Caco-2 (cell line): ENCODE measurements around the gene DNMT3L. TPM values are rescaled to one million over a fixed set of nuclear protein-coding genes. Genes with fewer than 3 reads are reported as not detected.

Experiments
- BruUV-seq: library from RNA; stranded (reverse); fragments of 400-500 nt; replicated peaks from 2 replicates; lab custom pipeline; 2021; lab: Mats Ljungman, UMichigan
- CTCF ChIA-PET: fragments of 300-600 bp; sonication (Branson Sonifier 250); formaldehyde crosslinking; loops from one replicate; lab custom pipeline; 2022; ENCODE audit warnings: antibody characterized with exemption; lab: Charles Lee
- POLR2A ChIA-PET: fragments of 300-600 bp; sonication (Branson Sonifier 250); formaldehyde crosslinking; loops from one replicate; lab custom pipeline; 2022; ENCODE audit warnings: antibody characterized with exemption; lab: Charles Lee
- DNase-seq, 2 experiments: peaks; one replicate each; pipeline versions ENCODE4 v3.0.0 to v3.0.0-alpha.2; 2020 to 2022
- H3K27me3 ChIP-seq: replicated peaks from 2 replicates; pipeline ENCODE4 v1.6.0; 2011; ENCODE audit warnings: low read length; ENCODE audit not compliant: control insufficient read depth, insufficient read depth
- H3K36me3 ChIP-seq: 2 replicates; pipeline ENCODE4 v1.5.1; 2011; ENCODE audit warnings: low read length; ENCODE audit not compliant: control insufficient read depth, insufficient read depth
- H3K4me1 ChIP-seq: fragments of 250-450 bp; sonication (Bioruptor Pico); 2 replicates; pipeline ENCODE4 v1.5.1; 2020; ENCODE audit warnings: mild to moderate bottlenecking
- H3K4me3 ChIP-seq: 2 replicates; pipeline ENCODE4 v1.5.1; 2011; ENCODE audit warnings: low read depth, mild to moderate bottlenecking, control low read depth, low read length
- H3K9me3 ChIP-seq: fragments of 250-450 bp; sonication (Bioruptor Pico); 2 replicates; pipeline ENCODE4 v1.5.1; 2020; ENCODE audit warnings: mild to moderate bottlenecking, moderate library complexity
- H3K27ac Mint-ChIP-seq: one replicate; pipeline ENCODE4 v1.8.0; 2022; ENCODE audit warnings: mixed read lengths; ENCODE audit not compliant: unreplicated experiment
- H3K27me3 Mint-ChIP-seq: one replicate; pipeline ENCODE4 v1.8.0; 2022; ENCODE audit warnings: mixed read lengths; ENCODE audit not compliant: insufficient read depth, unreplicated experiment
- H3K36me3 Mint-ChIP-seq: one replicate; pipeline ENCODE4 v1.8.0; 2022; ENCODE audit warnings: mild to moderate bottlenecking, mixed read lengths; ENCODE audit not compliant: insufficient read depth, unreplicated experiment
- H3K4me1 Mint-ChIP-seq: one replicate; pipeline ENCODE4 v1.8.0; 2022; ENCODE audit warnings: low read depth, mixed read lengths; ENCODE audit not compliant: unreplicated experiment
- H3K4me3 Mint-ChIP-seq: one replicate; pipeline ENCODE4 v1.8.0; 2022; ENCODE audit warnings: mild to moderate bottlenecking, moderate library complexity, mixed read lengths; ENCODE audit not compliant: unreplicated experiment
- H3K9me3 Mint-ChIP-seq: one replicate; pipeline ENCODE4 v1.8.0; 2022; ENCODE audit warnings: mixed read lengths; ENCODE audit not compliant: unreplicated experiment
- intact Hi-C: fragments of 100-400 bp; cut with micrococcal nuclease; formaldehyde crosslinking; loops from one replicate; pipeline ENCODE4 v1.10.0; 2022; ENCODE audit not compliant: unreplicated experiment
- total RNA-seq: library from RNA; stranded (reverse); gene quantifications from 2 replicates; pipeline ENCODE4 v1.2.3, GENCODE V29; 2022
- TF ChIP-seq, protein P1 (sequence below), 2 experiments: fragments of 200-600 bp in 1 of 2; IDR thresholded peaks; 1 replicate in 1 of 2; 2 replicates in 1 of 2; pipeline versions ENCODE4 v1.5.1 to v1.8.0; 2011 to 2022; ENCODE audit warnings: antibody characterized with exemption in 1 of 2, control low read depth in 1 of 2, inconsistent platforms in 1 of 2, low read depth in 1 of 2, low read length in 1 of 2, mild to moderate bottlenecking in 1 of 2, moderate library complexity in 1 of 2; ENCODE audit not compliant: insufficient read depth in 1 of 2, severe bottlenecking in 1 of 2, unreplicated experiment in 1 of 2

The DNMT3L gene
- total RNA-seq, 1 experiment from 2014 or later, result 0.95 TPM

DNA sequence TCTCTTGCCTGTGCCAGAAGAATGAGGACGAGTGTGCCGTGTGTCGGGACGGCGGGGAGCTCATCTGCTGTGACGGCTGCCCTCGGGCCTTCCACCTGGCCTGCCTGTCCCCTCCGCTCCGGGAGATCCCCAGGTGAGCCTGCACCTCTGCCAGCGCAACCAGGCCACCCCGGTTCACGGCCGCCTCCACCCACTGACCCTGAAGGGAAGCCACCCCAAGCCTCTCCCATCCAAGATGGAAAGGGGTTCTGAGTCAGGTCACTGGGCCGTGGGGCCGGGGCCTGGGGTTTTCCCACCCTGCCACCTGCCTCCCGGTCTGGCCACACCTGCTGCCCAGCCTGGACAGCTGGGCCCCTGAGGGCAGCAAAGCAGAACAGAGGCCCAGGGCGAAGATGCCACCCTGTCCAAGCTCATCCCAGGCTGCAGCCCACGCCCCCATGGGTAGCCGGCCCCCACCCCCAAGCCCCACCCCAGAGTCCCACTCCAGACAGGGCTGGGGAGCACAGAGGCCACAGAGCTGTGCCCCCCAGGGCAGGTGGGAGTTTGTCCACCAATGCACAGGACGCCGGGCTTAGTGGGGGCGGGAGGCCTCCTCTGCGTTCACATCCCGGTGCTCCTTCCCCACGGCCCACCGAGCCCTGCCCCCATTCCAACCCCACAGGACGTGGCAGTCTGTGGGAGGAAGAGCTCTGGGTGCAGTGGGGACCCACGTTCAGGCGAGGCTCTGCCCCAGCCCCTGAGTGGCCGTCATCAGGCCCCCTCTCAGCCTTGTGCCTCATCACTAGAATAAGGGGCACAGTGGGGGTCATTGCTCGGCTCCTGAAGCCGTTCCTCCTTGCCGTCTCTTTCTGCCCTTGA is 29.6 kb upstream of the DNMT3L start:
- Mint-ChIP-seq H3K27ac (no peak overlapping the region), H3K27me3 (no peaks in the 10 kb centered on the region), H3K9me3 (no peaks in the 10 kb centered on the region), H3K4me3 (no peak overlapping the region), H3K36me3 (no peaks in the 10 kb centered on the region), H3K4me1 (no peaks in the 10 kb centered on the region)
- POLR2A ChIA-PET, result no interaction called here
- Histone ChIP-seq H3K4me3 (no peak overlapping the region), H3K27me3 (no peaks in the 10 kb centered on the region), H3K9me3 (no peaks in the 10 kb centered on the region), H3K4me1 (no peaks in the 10 kb centered on the region), H3K36me3 (no peaks in the 10 kb centered on the region)
- intact Hi-C loops, result no loop called here
- DNase-seq, result no peak
- CTCF ChIA-PET, result no interaction called here
- no TSS peak for BruUV-seq
- TF ChIP-seq, protein P1, sequence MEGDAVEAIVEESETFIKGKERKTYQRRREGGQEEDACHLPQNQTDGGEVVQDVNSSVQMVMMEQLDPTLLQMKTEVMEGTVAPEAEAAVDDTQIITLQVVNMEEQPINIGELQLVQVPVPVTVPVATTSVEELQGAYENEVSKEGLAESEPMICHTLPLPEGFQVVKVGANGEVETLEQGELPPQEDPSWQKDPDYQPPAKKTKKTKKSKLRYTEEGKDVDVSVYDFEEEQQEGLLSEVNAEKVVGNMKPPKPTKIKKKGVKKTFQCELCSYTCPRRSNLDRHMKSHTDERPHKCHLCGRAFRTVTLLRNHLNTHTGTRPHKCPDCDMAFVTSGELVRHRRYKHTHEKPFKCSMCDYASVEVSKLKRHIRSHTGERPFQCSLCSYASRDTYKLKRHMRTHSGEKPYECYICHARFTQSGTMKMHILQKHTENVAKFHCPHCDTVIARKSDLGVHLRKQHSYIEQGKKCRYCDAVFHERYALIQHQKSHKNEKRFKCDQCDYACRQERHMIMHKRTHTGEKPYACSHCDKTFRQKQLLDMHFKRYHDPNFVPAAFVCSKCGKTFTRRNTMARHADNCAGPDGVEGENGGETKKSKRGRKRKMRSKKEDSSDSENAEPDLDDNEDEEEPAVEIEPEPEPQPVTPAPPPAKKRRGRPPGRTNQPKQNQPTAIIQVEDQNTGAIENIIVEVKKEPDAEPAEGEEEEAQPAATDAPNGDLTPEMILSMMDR (IDR thresholded peaks at IDR 0.05; ENCODE audit: insufficient read depth in 1 of 2, low read depth in 1 of 2, low read length in 1 of 2, severe bottlenecking in 1 of 2, unreplicated experiment in 1 of 2), result no peak

- TF ChIP-seq, protein P1 (IDR thresholded peaks at IDR 0.05; ENCODE audit: insufficient read depth in 1 of 2, low read depth in 1 of 2, low read length in 1 of 2, severe bottlenecking in 1 of 2, unreplicated experiment in 1 of 2), result no peak
- Mint-ChIP-seq H3K4me3 (no peak overlapping the region), H3K27me3 (no peaks in the 10 kb centered on the region), H3K27ac (peak overlapping the region; percentile 42), H3K4me1 (no peaks in the 10 kb centered on the region), H3K9me3 (no peaks in the 10 kb centered on the region), H3K36me3 (no peaks in the 10 kb centered on the region)
- no TSS peak for BruUV-seq
- Histone ChIP-seq H3K27me3 (no peaks in the 10 kb centered on the region), H3K36me3 (no peaks in the 10 kb centered on the region), H3K4me1 (no peaks in the 10 kb centered on the region), H3K9me3 (no peaks in the 10 kb centered on the region), H3K4me3 (no peak overlapping the region)
- DNase-seq, result no peak
- intact Hi-C loops, result no loop called here
- ChIA-PET POLR2A (no interaction called here), CTCF (no interaction called here)
Observed at GRCh38 chr21:44290327-44291077, 28.8 kb upstream of the DNMT3L start.

DNA sequence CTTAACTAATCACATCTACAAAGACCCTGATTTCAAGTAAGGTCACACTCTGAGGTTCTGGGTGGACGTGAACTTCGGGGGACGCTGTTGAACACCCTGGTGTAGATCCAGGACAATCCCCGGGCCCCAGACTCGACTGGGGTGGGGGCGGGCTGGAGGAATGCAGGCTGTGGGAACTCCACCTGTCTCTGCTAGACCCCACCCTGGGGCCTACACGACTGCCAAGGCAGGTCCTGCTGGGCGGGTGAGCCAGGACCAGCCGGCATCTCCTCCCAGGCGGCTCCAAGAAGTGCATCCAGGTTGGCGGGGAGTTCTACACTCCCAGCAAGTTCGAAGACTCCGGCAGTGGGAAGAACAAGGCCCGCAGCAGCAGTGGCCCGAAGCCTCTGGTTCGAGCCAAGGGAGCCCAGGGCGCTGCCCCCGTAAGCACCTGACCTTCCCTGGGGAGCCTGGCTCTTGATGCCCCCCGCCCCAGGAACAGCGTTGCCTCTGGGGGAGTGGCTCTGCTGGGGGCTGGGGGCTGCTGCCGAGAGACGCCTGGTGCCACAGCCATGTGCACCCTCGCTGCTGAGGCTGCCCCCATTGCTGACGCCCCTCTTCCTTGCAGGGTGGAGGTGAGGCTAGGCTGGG is 27.8 kb upstream of the DNMT3L start:
- no peaks in the 10 kb centered on the region for H3K36me3 ChIP-seq
- no peaks in the 10 kb centered on the region for H3K9me3 ChIP-seq
- BruUV-seq, result no TSS peak
- H3K9me3 Mint-ChIP-seq, result no peaks in the 10 kb centered on the region
- H3K4me1 ChIP-seq, result no peaks in the 10 kb centered on the region
- TF ChIP-seq, protein P1 (IDR thresholded peaks at IDR 0.05; ENCODE audit: insufficient read depth in 1 of 2, low read depth in 1 of 2, low read length in 1 of 2, severe bottlenecking in 1 of 2, unreplicated experiment in 1 of 2), result no peak
- no peak for DNase-seq
- no peaks in the 10 kb centered on the region for H3K27me3 Mint-ChIP-seq
- H3K4me1 Mint-ChIP-seq, result no peaks in the 10 kb centered on the region
- H3K27me3 ChIP-seq, result no peaks in the 10 kb centered on the region
- ChIA-PET CTCF (no interaction called here), POLR2A (no interaction called here)
- no peak overlapping the region for H3K27ac Mint-ChIP-seq
- H3K4me3 ChIP-seq, result no peak overlapping the region
- H3K36me3 Mint-ChIP-seq, result no peaks in the 10 kb centered on the region
- H3K4me3 Mint-ChIP-seq, result no peak overlapping the region
- intact Hi-C loops, result no loop called here
